ENCODE measurements around the gene NEK9. TPM values are rescaled to one million over a fixed set of nuclear protein-coding genes. Genes with fewer than 3 reads are reported as not detected.
A peak's percentile ranks its signal among the peaks of the same experiment; 100 is the strongest.
"Not testable (repeated sequence)": the region's sequence is repeated elsewhere in the genome, so short reads cannot be mapped to it uniquely, and the experiment has no call there.

Gene NEK9
- total RNA-seq, 1 donor from 2014 or later, result 81.5 TPM

- DNase-seq (ENCODE audit: low read depth), result no peak
Observed at GRCh38 chr14:75107186-75107585, 19.7 kb downstream of the NEK9 start.

DNA sequence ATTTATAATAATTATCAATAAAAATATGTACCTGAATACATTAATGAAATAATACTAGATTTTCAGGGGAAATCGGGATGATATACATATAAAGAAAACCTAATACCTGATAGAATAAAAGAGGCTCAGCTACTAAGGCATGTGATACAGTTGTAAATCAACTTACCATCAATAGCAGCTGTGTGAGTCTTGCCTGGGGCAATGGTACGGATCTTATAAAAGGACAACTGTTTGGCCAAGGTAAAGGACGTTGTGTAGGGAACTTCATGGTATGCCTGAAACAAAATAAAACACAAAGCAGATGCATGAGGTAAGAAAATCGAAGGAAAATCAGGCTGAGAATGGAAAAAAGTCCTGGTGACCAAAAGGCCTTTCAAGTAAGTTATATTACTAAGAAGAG is 25.4 kb downstream of the NEK9 start:
- no peak for DNase-seq (ENCODE audit: low read depth)

DNA sequence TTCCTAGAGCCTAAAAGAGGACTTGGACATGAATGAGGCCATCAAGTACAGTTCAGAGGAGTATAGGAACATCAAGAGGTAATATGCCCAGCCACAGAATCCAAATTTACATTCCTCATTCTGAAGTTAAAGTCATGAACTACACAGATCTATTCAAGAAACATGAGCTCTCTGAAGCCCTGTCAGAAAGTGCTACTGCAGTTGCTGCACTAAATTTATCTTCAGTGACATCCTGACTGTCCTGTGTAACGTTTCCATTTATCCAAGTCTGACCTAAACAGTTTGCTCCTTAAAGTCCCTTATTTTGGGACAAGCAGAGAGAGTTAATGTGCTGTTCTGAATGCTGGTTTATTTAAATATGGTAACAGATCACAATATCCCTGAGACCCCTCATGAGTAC is 28.2 kb downstream of the NEK9 start:
- no peak for DNase-seq (ENCODE audit: low read depth)

- no peak for DNase-seq (ENCODE audit: low read depth)
Observed at GRCh38 chr14:75098212-75098611, 28.6 kb downstream of the NEK9 start.

DNA sequence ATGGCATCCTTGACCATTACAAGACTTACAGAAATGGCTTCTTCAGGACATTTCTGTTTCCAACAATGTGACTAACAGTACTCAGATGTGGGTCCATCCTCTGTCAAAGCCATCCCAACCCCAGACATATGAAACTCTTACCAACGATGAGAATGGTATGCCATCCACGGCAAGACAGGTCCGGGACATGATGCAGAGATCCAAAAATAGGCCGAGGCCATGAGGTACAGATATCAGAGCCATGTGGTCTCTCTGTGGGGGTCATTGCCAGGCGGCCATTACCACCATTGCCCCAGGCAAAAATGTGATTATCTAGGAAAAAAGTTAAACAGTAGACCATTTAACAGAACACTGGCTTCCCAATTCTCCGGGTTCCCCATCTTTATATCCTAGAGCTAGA is 29.9 kb downstream of the NEK9 start:
- no peak for DNase-seq (ENCODE audit: low read depth)

DNA sequence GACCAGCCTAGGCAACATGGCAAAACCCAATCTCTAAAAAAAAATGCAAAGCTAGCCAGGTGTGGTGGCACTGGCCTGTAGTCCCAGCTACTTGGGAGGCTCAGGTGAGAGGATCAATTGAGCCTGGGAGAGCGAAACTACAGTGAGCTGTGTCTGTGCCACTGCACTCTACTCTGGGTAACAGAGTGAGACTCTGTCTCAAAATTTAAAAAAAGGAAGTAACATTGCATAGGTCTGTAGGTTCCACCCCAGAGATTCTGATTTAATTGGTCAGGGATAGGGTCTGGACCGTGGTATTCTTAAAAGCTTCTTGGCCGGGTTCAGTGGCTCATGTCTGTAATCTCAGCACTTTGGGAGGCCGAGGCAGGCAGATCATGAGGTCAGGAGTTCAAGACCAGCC is 31.2 kb downstream of the NEK9 start:
- no peak for DNase-seq (ENCODE audit: low read depth)

GRCh38 chr14:75094896-75095295 is 32.0 kb downstream of the NEK9 start:
- no peak for DNase-seq (ENCODE audit: low read depth)

DNA sequence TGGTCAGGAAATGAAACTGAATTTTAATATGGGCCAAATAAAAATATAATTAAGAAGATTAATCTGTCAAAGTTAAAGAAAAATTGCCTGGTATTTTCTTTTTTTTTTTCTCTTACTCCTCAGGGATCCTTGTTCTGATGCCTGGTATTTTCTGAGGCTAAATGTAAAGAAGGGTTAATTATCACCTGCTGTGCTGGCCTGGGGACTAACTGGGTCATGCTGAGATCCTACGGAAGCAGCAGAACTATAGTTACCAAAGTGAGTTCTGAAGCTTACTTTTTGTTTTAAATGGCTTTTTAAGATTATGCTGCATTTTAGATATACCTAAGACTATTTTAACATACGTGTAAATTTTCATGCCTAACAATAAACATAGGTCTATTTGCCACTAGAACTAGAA is 34.1 kb downstream of the NEK9 start:
- DNase-seq (ENCODE audit: low read depth), result no peak

GRCh38 chr14:75091251-75091650 is 35.6 kb downstream of the NEK9 start:
- no peak for DNase-seq (ENCODE audit: low read depth)

- DNase-seq (ENCODE audit: low read depth), result no peak
Observed at GRCh38 chr14:75090353-75090752, 36.5 kb downstream of the NEK9 start.

GRCh38 chr14:75088566-75089373 is 38.1 kb downstream of the NEK9 start:
- DNase-seq (ENCODE audit: low read depth), result peak; percentile 65

DNA sequence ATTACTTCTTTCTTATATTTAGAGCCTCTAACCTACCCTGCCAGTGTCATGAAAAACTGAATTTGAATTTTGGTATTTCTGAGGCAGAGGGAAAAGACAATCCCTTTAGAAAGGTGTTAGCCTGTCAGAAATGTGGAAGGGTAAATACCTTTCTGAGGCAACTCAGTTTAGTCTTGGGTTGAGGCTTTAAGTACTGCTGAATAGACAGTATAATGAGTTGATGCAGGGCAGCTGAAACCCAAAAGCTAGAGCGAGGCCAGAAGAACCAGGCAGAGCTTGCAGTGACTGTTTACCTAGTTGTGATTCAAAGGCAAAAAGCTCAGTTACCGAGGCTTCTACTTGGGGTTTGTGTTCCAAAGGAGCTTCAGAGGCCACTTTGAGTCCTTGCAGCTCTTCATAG is 38.7 kb downstream of the NEK9 start:
- DNase-seq (ENCODE audit: low read depth), result no peak

DNA sequence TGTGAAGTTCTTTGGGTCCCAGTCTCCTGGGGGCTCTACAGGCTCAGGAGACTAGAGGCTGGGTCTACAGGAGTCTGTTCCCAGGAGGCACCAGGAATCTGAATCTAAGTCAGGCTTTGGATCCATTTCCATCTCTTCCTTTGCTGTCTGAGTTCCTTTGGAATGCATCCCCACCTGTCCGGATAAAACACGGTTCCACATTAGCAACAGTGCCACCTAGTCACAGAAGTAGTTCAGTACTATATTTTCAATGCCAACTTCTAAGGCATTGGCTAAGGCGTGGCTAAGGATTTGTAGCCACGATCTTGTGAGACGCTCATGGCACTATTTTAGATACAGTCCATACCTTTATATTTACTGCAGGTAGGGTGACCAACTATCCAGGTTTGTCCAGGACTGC is 42.3 kb downstream of the NEK9 start:
- peak; percentile 24 for DNase-seq (ENCODE audit: low read depth)

DNA sequence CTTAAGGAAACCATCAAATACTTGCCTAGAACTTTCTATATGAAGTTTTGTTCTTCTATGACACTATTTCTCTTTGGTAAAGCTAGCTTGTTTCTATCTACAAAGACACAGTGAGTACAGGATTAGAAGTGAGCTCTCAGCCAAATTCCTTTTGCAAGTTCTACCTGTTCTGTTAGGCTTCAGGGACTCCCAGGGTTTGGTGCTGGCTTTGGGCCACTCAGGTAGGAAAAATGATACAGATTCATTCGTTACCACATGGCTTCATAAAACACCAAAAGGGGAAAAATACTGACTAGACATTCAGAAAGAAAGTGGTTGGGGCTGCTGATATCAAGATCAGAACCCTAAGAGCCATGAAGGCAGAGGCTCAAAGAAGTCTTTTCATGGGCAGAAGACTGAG is 43.6 kb downstream of the NEK9 start:
- DNase-seq (ENCODE audit: low read depth), result no peak

DNA sequence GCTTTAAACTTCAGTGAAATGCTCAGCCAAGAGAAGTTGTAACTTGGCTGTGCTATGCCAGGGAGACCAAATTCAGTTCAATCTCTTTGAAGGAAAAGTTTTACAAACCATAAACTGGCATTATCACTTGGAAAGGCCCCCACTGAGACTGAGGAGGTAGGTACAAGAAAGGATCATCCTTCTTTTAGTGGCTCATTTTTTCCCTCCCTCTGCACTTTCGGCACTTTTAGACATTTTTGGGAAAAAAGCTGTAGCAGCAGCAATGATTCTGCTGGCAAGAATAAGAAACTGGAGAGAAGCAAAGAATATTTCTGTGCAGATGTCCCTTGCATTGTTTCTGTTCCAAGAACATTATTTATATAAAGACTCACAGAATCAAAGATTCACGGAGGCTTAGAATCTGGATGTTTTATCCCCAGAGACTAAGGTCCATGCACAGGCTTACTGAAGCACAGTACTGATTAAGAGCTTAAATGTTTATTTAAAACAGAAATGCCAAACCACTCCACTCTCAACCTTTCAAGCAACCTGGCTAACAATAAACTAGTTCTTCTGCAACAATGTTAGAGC is 45.1 kb downstream of the NEK9 start:
- DNase-seq (ENCODE audit: low read depth), result no peak

- no peak for DNase-seq (ENCODE audit: low read depth)
Observed at GRCh38 chr14:75079521-75079920, 47.3 kb downstream of the NEK9 start.

DNA sequence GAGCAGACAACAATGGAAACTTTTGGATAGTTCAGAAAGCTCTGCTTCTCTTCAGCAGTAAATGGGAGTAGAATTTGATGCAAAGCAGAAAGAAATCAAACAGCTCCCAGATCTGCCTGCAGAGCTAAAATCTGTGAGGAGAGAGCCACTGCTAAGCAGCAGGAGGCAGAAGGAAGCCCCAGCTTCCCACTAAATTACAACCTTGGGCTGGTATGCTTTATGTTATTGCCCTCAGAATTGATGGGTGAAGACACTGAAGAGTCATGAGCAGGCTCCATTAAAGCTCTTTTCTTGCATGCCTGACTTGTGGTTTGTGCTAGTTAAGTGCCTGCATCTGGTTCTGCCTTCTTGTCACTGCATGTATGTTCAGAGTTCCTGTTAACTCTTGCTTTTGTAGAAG is 49.1 kb downstream of the NEK9 start:
- no peak for DNase-seq (ENCODE audit: low read depth)

- no peak for DNase-seq (ENCODE audit: low read depth)
Observed at GRCh38 chr14:75070383-75070782, 56.5 kb downstream of the NEK9 start.

GRCh38 chr14:75069811-75070145 is 57.1 kb downstream of the NEK9 start:
- DNase-seq (ENCODE audit: low read depth), result no peak

- DNase-seq (ENCODE audit: low read depth), result peak; percentile 85
Observed at GRCh38 chr14:75069121-75069810, 57.6 kb downstream of the NEK9 start, which contains the start of gene ZC2HC1C. ZC2HC1C (plus strand) TSS chr14:75069641; CDS start chr14:75070574, 933 bp downstream.

DNA sequence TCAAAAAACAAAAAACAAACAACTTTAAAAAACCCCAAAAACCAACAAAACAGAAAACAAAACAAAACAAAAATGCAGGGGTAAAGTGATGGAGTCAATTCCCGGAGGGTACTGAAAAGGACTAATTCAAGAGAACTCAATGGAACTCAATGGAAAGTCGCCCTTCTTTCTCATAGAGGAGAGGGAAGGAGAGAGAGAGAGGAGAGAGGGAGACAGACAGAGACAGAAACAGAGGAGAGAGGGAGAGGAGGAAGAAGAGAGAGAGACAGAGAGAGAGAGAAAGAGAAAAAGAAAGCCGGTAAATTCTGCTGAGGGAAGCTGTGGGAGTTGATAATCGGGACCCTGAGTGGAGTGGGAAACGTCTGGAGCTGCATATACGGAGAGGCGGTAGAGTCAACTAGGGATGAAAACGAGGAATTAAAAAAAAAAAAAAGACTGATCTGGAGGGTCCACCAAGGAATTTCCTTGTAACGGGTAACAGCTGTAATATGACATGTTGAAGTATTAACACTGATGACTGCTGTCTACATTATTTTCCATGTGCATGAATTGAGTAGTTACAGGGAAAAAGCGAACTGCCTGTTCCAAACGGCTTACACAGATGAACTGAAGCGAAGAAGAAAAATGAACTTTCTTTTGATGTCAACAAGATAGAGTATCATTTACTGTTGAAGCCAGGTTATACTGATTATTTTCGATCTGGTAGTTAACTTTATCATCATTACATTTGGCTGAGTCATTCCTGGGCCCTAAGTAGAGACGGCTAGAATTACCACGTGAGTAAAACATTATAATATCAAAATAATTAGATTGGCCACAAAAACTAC is 58.3 kb downstream of the NEK9 start:
- DNase-seq (ENCODE audit: low read depth), result peak; percentile 59

- not testable (repeated sequence) for DNase-seq (ENCODE audit: low read depth)
Observed at GRCh38 chr14:75067765-75068164, 59.1 kb downstream of the NEK9 start.

All from renal cortical epithelial cell (primary cell).